GM18517 (cell line): ENCODE results near the gene IQGAP3.

Experiments
- ATAC-seq: cut with Tn5 transposase; IDR thresholded peaks from one replicate; pipeline ENCODE4 v1.9.1; 2021; ENCODE audit warnings: mild to moderate bottlenecking, moderate library complexity; ENCODE audit not compliant: unreplicated experiment

IQGAP3 gene

GRCh38 chr1:156499194-156499841, 73.0 kb downstream of the IQGAP3 start:
- ATAC-seq: no peak

GRCh38 chr1:156498432-156499193, 73.8 kb downstream of the IQGAP3 start:
- ATAC-seq: no peak

GRCh38 chr1:156497743-156498431, 74.5 kb downstream of the IQGAP3 start:
- no peak for ATAC-seq

GRCh38 chr1:156497078-156497742, 75.2 kb downstream of the IQGAP3 start:
- ATAC-seq: no peak

GRCh38 chr1:156496211-156496761, 76.1 kb downstream of the IQGAP3 start:
- no peak for ATAC-seq

- ATAC-seq: no peak
Observed at GRCh38 chr1:156495401-156496140, 76.8 kb downstream of the IQGAP3 start.

- ATAC-seq: no peak
Observed at GRCh38 chr1:156494309-156494895, 78.0 kb downstream of the IQGAP3 start.

- ATAC-seq: no peak
Observed at GRCh38 chr1:156493742-156494141, 78.6 kb downstream of the IQGAP3 start.

- ATAC-seq: no peak
Observed at GRCh38 chr1:156493154-156493631, 79.2 kb downstream of the IQGAP3 start.

- no peak for ATAC-seq
Observed at GRCh38 chr1:156492591-156493080, 79.7 kb downstream of the IQGAP3 start.

GRCh38 chr1:156492013-156492590, 80.3 kb downstream of the IQGAP3 start:
- no peak for ATAC-seq

- ATAC-seq: no peak
Observed at GRCh38 chr1:156491151-156491949, 81.0 kb downstream of the IQGAP3 start.

GRCh38 chr1:156490401-156491032, 81.8 kb downstream of the IQGAP3 start:
- ATAC-seq: no peak

GRCh38 chr1:156489935-156490293, 82.5 kb downstream of the IQGAP3 start:
- ATAC-seq: no peak

- peak; percentile 8 for ATAC-seq
Observed at GRCh38 chr1:156489166-156489934, 83.0 kb downstream of the IQGAP3 start.

GRCh38 chr1:156488566-156489165, 83.7 kb downstream of the IQGAP3 start:
- peak; percentile 54 for ATAC-seq

- ATAC-seq: no peak
Observed at GRCh38 chr1:156487862-156488261, 84.5 kb downstream of the IQGAP3 start.
